HG02840 (cell line): ENCODE measurements around the gene PLCH1.

Source experiments
- ATAC-seq: cut with Tn5 transposase; IDR thresholded peaks from one replicate; pipeline ENCODE4 v1.9.1; 2021; ENCODE audit warnings: mild to moderate bottlenecking, moderate library complexity, moderate number of reproducible peaks; ENCODE audit not compliant: unreplicated experiment, low FRiP score

The PLCH1 gene

GRCh38 chr3:155747286-155747945 lies 2.5 kb upstream of the PLCH1 start:
- ATAC-seq, result no peak

- no peak for ATAC-seq
Observed at GRCh38 chr3:155746703-155747102, 1.8 kb upstream of the PLCH1 start.

- ATAC-seq, result no peak
Observed at GRCh38 chr3:155745795-155746550, 1.1 kb upstream of the PLCH1 start.

GRCh38 chr3:155744010-155744625 lies 753 bp downstream of the PLCH1 start:
- ATAC-seq, result no peak

GRCh38 chr3:155743606-155744005 lies 1.3 kb downstream of the PLCH1 start:
- no peak for ATAC-seq

- ATAC-seq, result no peak
Observed at GRCh38 chr3:155742349-155742965, 2.4 kb downstream of the PLCH1 start.

- ATAC-seq, result no peak
Observed at GRCh38 chr3:155741603-155742002, 3.3 kb downstream of the PLCH1 start.

- no peak for ATAC-seq
Observed at GRCh38 chr3:155741101-155741500, 3.8 kb downstream of the PLCH1 start.

GRCh38 chr3:155739154-155739553 lies 5.7 kb downstream of the PLCH1 start:
- ATAC-seq, result no peak

- ATAC-seq, result no peak
Observed at GRCh38 chr3:155738580-155739076, 6.2 kb downstream of the PLCH1 start.

GRCh38 chr3:155737844-155738460 lies 6.9 kb downstream of the PLCH1 start:
- ATAC-seq, result no peak

- no peak for ATAC-seq
Observed at GRCh38 chr3:155736381-155736780, 8.5 kb downstream of the PLCH1 start.

GRCh38 chr3:155730843-155731242 lies 14.0 kb downstream of the PLCH1 start:
- no peak for ATAC-seq

GRCh38 chr3:155727836-155728235 lies 17.0 kb downstream of the PLCH1 start:
- no peak for ATAC-seq

- no peak for ATAC-seq
Observed at GRCh38 chr3:155714295-155714718, 30.6 kb downstream of the PLCH1 start.

- ATAC-seq, result peak; percentile 84
Observed at GRCh38 chr3:155712008-155712407, 32.9 kb downstream of the PLCH1 start.

- ATAC-seq, result no peak
Observed at GRCh38 chr3:155704771-155705559, 39.9 kb downstream of the PLCH1 start.

- no peak for ATAC-seq
Observed at GRCh38 chr3:155704061-155704460, 40.8 kb downstream of the PLCH1 start.

- no peak for ATAC-seq
Observed at GRCh38 chr3:155702745-155703591, 41.9 kb downstream of the PLCH1 start.
